GM12892 (cell line): ENCODE results near the gene PPP2CA.

Source experiments
- POLR2A ChIP-seq: IDR thresholded peaks from 2 replicates; pipeline ENCODE4 v1.6.1; 2011; ENCODE audit warnings: low read depth, low read length, control low read depth
- POLR2AphosphoS5 ChIP-seq: IDR thresholded peaks from 2 replicates; pipeline ENCODE4 v1.6.1; 2011; ENCODE audit warnings: low read depth, low read length, control low read depth
- TAF1 ChIP-seq: IDR thresholded peaks from 2 replicates; pipeline ENCODE4 v1.6.1; 2011; ENCODE audit warnings: low read depth, mild to moderate bottlenecking, control low read depth, low read length, borderline replicate concordance

GRCh38 chr5:134226441-134227192 is 744 bp upstream of the PPP2CA start:
- TF ChIP-seq POLR2AphosphoS5 (peak; percentile 46), POLR2A (no peak), TAF1 (peak; percentile 8; the same call in 1 of the 2 replicates)
